Ectodermal cell (in vitro differentiated cells): Measurements from ENCODE around the gene DYRK1A.

Experiments
- H3K27ac ChIP-seq: 2 replicates; pipeline ENCODE4 v1.7.0; 2013; ENCODE audit warnings: mild to moderate bottlenecking, low read depth, low read length; ENCODE audit not compliant: insufficient read depth, poor library complexity, severe bottlenecking
- H3K27me3 ChIP-seq: 2 replicates; pipeline ENCODE4 v1.7.0; 2013; ENCODE audit warnings: mild to moderate bottlenecking, low read length; ENCODE audit not compliant: insufficient read depth, control insufficient read depth, poor library complexity, severe bottlenecking
- H3K36me3 ChIP-seq: one replicate; pipeline ENCODE4 v1.7.0; 2013; ENCODE audit warnings: low read length; ENCODE audit not compliant: control insufficient read depth, insufficient read depth
- H3K4me1 ChIP-seq: one replicate; pipeline ENCODE4 v1.7.0; 2013; ENCODE audit warnings: low read length; ENCODE audit not compliant: control insufficient read depth, insufficient read depth
- H3K4me3 ChIP-seq: 2 replicates; pipeline ENCODE4 v1.7.0; 2013; ENCODE audit warnings: low read depth, low read length, control low read depth; ENCODE audit not compliant: insufficient read depth
- H3K9me3 ChIP-seq: 2 replicates; pipeline ENCODE4 v1.7.0; 2013; ENCODE audit warnings: mild to moderate bottlenecking, low read length, moderate library complexity; ENCODE audit not compliant: control insufficient read depth
- WGBS, 2 experiments: methylation state at CpG; one replicate each; pipeline ENCODE4 v1.1.7; 2013; ENCODE audit warnings: missing lambda C conversion rate in 2 of 2; 5-methylcytosine and 5-hydroxymethylcytosine counted together

The DYRK1A gene

DNA sequence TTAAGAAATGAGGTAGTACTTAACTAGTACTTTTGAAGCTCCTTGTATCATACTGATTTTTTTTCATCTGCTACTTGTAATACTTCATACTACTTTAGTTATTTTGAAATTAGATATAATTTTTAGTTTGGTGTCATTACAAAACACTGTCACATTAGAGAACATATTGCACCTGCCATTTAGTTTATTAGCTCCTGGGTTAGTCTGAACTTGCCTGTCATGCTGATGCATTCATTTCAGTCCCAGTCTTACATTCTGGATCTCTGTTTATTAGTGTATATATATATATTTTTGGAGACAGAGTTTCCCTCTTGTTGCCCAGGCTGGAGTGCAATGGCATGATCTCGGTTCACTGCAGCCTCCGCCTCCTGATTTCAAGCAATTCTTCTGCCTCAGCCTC is 50.3 kb downstream of the DYRK1A start:
- WGBS, 2 experiments: 77 to 93% methylated on average over 2 of the region's 2 CpGs
- no peak overlapping the region for H3K27ac ChIP-seq
- no peaks in the 10 kb centered on the region for H3K27me3 ChIP-seq
- no peaks in the 10 kb centered on the region for H3K4me1 ChIP-seq
- H3K36me3 ChIP-seq: no peaks in the 10 kb centered on the region
- no peak overlapping the region for H3K4me3 ChIP-seq
- H3K9me3 ChIP-seq: no peaks in the 10 kb centered on the region

DNA sequence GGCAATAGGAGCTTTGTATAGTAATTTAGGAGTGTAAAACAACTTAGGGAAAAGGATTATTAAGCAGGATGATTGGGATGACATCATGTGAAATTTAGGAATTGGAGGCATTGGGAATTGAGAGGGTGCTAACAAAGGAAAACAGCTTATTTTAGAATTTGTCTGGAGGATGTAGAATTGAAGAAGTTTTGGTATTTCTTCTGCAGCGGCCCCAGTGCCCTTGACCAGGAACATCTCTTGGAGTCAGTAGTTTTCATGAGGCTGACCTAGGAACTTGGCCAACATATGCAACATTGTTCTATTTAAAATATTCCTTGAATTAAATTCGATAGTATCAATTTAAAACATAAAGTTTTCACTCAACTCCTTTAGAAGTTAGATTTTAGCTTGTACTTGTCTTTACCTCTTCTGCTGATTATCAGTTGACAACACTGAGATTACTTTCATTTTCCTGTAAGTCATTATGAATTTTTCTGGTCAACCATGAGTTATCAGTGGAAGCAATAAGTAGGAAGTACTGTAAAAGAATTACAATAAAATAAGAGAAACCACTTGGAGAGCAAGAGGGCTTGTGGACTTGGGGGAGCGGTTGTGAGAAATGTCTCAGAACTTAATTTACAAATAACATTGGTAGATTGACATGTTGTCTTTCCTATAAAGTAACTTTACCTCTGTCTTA is 52.8 kb downstream of the DYRK1A start:
- no peaks in the 10 kb centered on the region for H3K27me3 ChIP-seq
- no peak overlapping the region for H3K27ac ChIP-seq
- no peaks in the 10 kb centered on the region for H3K9me3 ChIP-seq
- 71 to 100% methylated on average over 1 to 3 of the region's 3 CpGs for WGBS, 2 experiments
- H3K4me3 ChIP-seq: no peak overlapping the region
- no peaks in the 10 kb centered on the region for H3K4me1 ChIP-seq
- no peaks in the 10 kb centered on the region for H3K36me3 ChIP-seq

DNA sequence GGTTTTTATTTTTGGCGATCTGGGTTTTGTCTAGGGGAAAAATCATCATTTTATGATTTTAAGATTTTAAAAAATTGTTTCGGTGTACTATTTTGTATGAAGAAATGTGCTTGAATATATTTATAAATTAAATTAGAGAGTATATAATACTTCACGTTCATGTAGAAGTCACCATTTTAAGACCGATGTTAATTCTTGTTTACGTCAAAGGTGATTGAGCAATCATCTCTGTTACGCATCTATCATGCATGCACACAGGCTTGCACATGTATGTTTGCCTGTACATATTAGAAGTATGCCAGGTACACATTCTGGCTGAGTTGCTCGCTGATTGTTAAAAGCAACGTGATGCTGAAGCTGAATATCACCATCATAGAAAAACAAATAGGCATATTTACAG is 54.7 kb downstream of the DYRK1A start:
- Histone ChIP-seq H3K4me3 (no peak overlapping the region), H3K4me1 (no peaks in the 10 kb centered on the region), H3K27me3 (no peaks in the 10 kb centered on the region), H3K27ac (no peak overlapping the region), H3K9me3 (no peaks in the 10 kb centered on the region), H3K36me3 (no peaks in the 10 kb centered on the region)
- 94 to 95% methylated on average over 4 to 7 of the region's 8 CpGs for WGBS, 2 experiments

- 100% methylated on average over 1 of the region's 1 CpG for WGBS, 2 experiments
- H3K27me3 ChIP-seq: no peaks in the 10 kb centered on the region
- H3K36me3 ChIP-seq: no peaks in the 10 kb centered on the region
- H3K27ac ChIP-seq: no peak overlapping the region
- H3K9me3 ChIP-seq: no peaks in the 10 kb centered on the region
- H3K4me1 ChIP-seq: no peaks in the 10 kb centered on the region
- H3K4me3 ChIP-seq: no peak overlapping the region
Measured at GRCh38 chr21:37422382-37422781, 55.8 kb downstream of the DYRK1A start.

DNA sequence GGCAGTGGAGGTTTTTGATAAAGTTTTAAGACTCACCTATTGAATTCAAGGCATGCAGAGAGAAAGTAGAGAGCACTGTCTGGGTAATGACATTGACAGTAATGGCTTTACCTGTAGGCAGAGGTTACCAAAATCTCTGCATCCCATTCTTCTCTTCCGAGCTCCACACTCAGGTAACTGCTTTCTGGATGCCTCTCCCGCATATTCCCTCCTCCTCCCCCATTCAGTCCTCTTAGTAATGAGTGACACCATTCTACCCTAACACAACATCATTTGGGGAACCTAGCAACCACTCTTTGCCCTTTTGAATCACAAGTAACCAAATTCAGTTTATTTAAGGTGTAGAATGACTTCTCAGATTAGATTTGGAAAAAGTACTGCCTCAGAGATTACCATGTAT is 56.5 kb downstream of the DYRK1A start:
- 42 to 44% methylated on average over 2 of the region's 2 CpGs for WGBS, 2 experiments
- Histone ChIP-seq H3K36me3 (no peaks in the 10 kb centered on the region), H3K4me3 (no peak overlapping the region), H3K27ac (no peak overlapping the region), H3K9me3 (no peaks in the 10 kb centered on the region), H3K4me1 (no peaks in the 10 kb centered on the region), H3K27me3 (no peaks in the 10 kb centered on the region)

GRCh38 chr21:37424396-37424795 is 57.8 kb downstream of the DYRK1A start:
- Histone ChIP-seq H3K4me1 (no peaks in the 10 kb centered on the region), H3K27me3 (no peaks in the 10 kb centered on the region), H3K36me3 (no peaks in the 10 kb centered on the region), H3K27ac (no peak overlapping the region), H3K4me3 (no peak overlapping the region), H3K9me3 (no peaks in the 10 kb centered on the region)
- 100% methylated on average over 1 of the region's 1 CpG; no CpG with 5 or more reads in 1 of the 2 experiments for WGBS, 2 experiments

DNA sequence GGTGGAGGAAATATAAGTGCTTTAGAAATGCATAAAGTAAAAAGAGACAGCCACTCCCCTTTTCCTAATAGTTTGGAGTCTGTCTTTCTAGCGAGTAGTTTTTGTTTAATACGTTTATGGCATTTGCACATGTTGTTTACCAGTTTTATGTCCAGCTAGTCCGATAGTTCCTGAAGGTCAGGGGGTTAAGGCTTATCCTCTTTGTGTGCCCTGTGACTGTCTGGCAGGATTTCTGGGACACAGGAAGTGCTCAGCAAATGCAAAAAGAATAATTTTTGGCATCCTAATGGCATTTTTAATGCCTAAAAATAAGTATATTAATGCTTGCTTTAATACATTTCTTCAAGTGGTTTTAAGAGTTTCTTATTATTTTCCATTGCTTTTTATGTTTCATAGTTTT is 58.4 kb downstream of the DYRK1A start:
- Histone ChIP-seq H3K4me3 (no peak overlapping the region), H3K9me3 (no peaks in the 10 kb centered on the region), H3K36me3 (no peaks in the 10 kb centered on the region), H3K4me1 (no peaks in the 10 kb centered on the region), H3K27ac (no peak overlapping the region), H3K27me3 (no peaks in the 10 kb centered on the region)
- WGBS, 2 experiments: 93 to 95% methylated on average over 3 of the region's 3 CpGs

- no peaks in the 10 kb centered on the region for H3K27me3 ChIP-seq
- no peaks in the 10 kb centered on the region for H3K4me1 ChIP-seq
- 93 to 100% methylated on average over 2 of the region's 2 CpGs for WGBS, 2 experiments
- H3K9me3 ChIP-seq: no peaks in the 10 kb centered on the region
- H3K4me3 ChIP-seq: no peak overlapping the region
- H3K36me3 ChIP-seq: no peaks in the 10 kb centered on the region
- H3K27ac ChIP-seq: no peak overlapping the region
Measured at GRCh38 chr21:37425684-37426083, 59.1 kb downstream of the DYRK1A start.

- 94 to 97% methylated on average over 6 of the region's 6 CpGs for WGBS, 2 experiments
- no peaks in the 10 kb centered on the region for H3K9me3 ChIP-seq
- H3K27ac ChIP-seq: no peak overlapping the region
- no peak overlapping the region for H3K4me3 ChIP-seq
- no peaks in the 10 kb centered on the region for H3K27me3 ChIP-seq
- H3K36me3 ChIP-seq: no peaks in the 10 kb centered on the region
- no peaks in the 10 kb centered on the region for H3K4me1 ChIP-seq
Measured at GRCh38 chr21:37427221-37427620, 60.6 kb downstream of the DYRK1A start.

DNA sequence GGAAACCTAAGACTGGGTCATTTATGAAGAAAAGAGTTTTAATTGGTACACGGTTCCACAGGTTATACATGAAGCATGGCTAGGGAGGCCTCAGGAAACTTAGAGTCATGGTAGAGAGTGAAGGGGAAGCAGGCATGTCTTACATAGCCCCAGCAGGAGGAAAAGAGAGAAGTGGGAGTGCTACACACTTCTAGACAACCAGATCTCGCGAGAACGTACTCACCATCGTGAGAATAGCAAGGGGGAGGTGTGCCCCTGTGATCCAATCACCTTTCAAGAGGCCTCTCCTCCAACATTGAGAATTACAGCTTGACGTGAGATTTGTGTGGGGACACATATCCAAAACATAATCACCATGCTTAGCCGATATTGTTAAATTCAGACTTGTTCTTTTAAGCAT is 62.8 kb downstream of the DYRK1A start:
- WGBS, 2 experiments: 94 to 96% methylated on average over 7 of the region's 7 CpGs
- H3K9me3 ChIP-seq: no peaks in the 10 kb centered on the region
- H3K27me3 ChIP-seq: no peaks in the 10 kb centered on the region
- no peaks in the 10 kb centered on the region for H3K4me1 ChIP-seq
- H3K36me3 ChIP-seq: no peaks in the 10 kb centered on the region
- no peak overlapping the region for H3K27ac ChIP-seq
- H3K4me3 ChIP-seq: no peak overlapping the region
